HG03558 (cell line): ENCODE data around the gene GRM8.

ENCODE experiments used
- ATAC-seq: cut with Tn5 transposase; IDR thresholded peaks from one replicate; pipeline ENCODE4 v1.9.1; 2021; ENCODE audit warnings: moderate number of reproducible peaks; ENCODE audit not compliant: unreplicated experiment; ENCODE audit errors: extremely low read depth

GRM8 gene

GRCh38 chr7:127233630-127234029 lies 19.1 kb downstream of the GRM8 start:
- no peak for ATAC-seq

- ATAC-seq: no peak
These were observed 21.3 kb downstream of the GRM8 start for GRCh38 chr7:127231415-127231814.

GRCh38 chr7:127230192-127230925 lies 22.4 kb downstream of the GRM8 start:
- ATAC-seq: no peak

GRCh38 chr7:127226685-127227374 lies 25.9 kb downstream of the GRM8 start:
- no peak for ATAC-seq

- ATAC-seq: no peak
These were observed 31.0 kb downstream of the GRM8 start for GRCh38 chr7:127221731-127222130.

GRCh38 chr7:127214956-127215718 lies 37.6 kb downstream of the GRM8 start:
- ATAC-seq: no peak

GRCh38 chr7:127209886-127210285 lies 42.9 kb downstream of the GRM8 start:
- no peak for ATAC-seq

GRCh38 chr7:127208860-127209259 lies 43.9 kb downstream of the GRM8 start:
- ATAC-seq: no peak

- ATAC-seq: no peak
These were observed 44.4 kb downstream of the GRM8 start for GRCh38 chr7:127208351-127208750.

- no peak for ATAC-seq
These were observed 44.9 kb downstream of the GRM8 start for GRCh38 chr7:127207806-127208205.

- ATAC-seq: no peak
These were observed 45.5 kb downstream of the GRM8 start for GRCh38 chr7:127207230-127207629.

- ATAC-seq: no peak
These were observed 58.2 kb downstream of the GRM8 start for GRCh38 chr7:127194571-127194970.

GRCh38 chr7:127189886-127190285 lies 62.9 kb downstream of the GRM8 start:
- ATAC-seq: no peak

- ATAC-seq: no peak
These were observed 63.7 kb downstream of the GRM8 start for GRCh38 chr7:127189074-127189473.

- no peak for ATAC-seq
These were observed 65.0 kb downstream of the GRM8 start for GRCh38 chr7:127187740-127188139.

- no peak for ATAC-seq
These were observed 66.1 kb downstream of the GRM8 start for GRCh38 chr7:127186686-127187085.

GRCh38 chr7:127177156-127177555 lies 75.6 kb downstream of the GRM8 start:
- ATAC-seq: no peak

- ATAC-seq: no peak
These were observed 90.4 kb downstream of the GRM8 start for GRCh38 chr7:127162366-127162765.

- ATAC-seq: no peak
These were observed 94.1 kb downstream of the GRM8 start for GRCh38 chr7:127158659-127159058.

GRCh38 chr7:127154958-127155357 lies 97.8 kb downstream of the GRM8 start:
- ATAC-seq: no peak

- no peak for ATAC-seq
These were observed 98.6 kb downstream of the GRM8 start for GRCh38 chr7:127154101-127154500.
